HepG2 (cell line): Measurements from ENCODE around the gene CYP2S1. TPM values are rescaled to one million over a fixed set of nuclear protein-coding genes. Genes with fewer than 3 reads are reported as not detected.
A peak's percentile ranks its signal among the peaks of the same experiment; 100 is the strongest.

ENCODE experiments used
- ATAC-seq: fragments of 200-7000 bp; cut with Tn5 transposase; 3 replicates; pipeline ENCODE4 v1.9.1; 2020; ENCODE audit warnings: mild to moderate bottlenecking, moderate library complexity
- BruUV-seq: library from RNA; stranded (reverse); fragments of 400-500 nt; replicated peaks from 2 replicates; lab custom pipeline; 2021; lab: Mats Ljungman, UMichigan
- CTCF ChIA-PET: fragments of 300-600 bp; formaldehyde crosslinking; extraction: SDS; loops from one replicate; lab custom pipeline; 2021; ENCODE audit warnings: low total read pairs, inconsistent platforms, low intra/inter-chr PET ratio; lab: Yijun Ruan, JAX
- POLR2A ChIA-PET: fragments of 350-600 bp; sonication (Branson Sonifier 250); formaldehyde crosslinking; loops from one replicate; lab custom pipeline; 2020; ENCODE audit warnings: antibody characterized with exemption, inconsistent platforms; lab: Yijun Ruan, JAX
- DNase-seq: peaks from one replicate; pipeline ENCODE4 v3.0.0-alpha.2; 2015; ENCODE audit warnings: low spot score
- FAIRE-seq: peaks from 3 replicates; lab custom pipeline; 2011; peaks lifted over from hg19 to GRCh38; lab: Jason Lieb, UNC
- H2AFZ ChIP-seq: one replicate; pipeline ENCODE4 v1.6.1; 2011; ENCODE audit warnings: low read length, inconsistent platforms
- H3K27ac ChIP-seq: fragments of 300-600 bp; 3 replicates; pipeline ENCODE4 v1.8.0; 2011; ENCODE audit warnings: mixed run types, mild to moderate bottlenecking, mixed read lengths, low read length, inconsistent platforms; ENCODE audit not compliant: insufficient read depth; ENCODE audit errors: extremely low read length
- H3K27me3 ChIP-seq, 2 experiments: fragments of 200-600 bp in 1 of 2; 2 replicates in 1 of 2; 3 replicates in 1 of 2; pipeline versions ENCODE4 v1.6.0 to v1.8.0; 2011; ENCODE audit warnings: low read length in 2 of 2, mild to moderate bottlenecking in 2 of 2, moderate library complexity in 2 of 2, inconsistent platforms in 1 of 2; ENCODE audit not compliant: insufficient read depth in 2 of 2, control insufficient read depth in 1 of 2
- H3K36me3 ChIP-seq, 2 experiments: fragments of 200-600 bp in 1 of 2; replicated peaks in 1 of 2; 2 replicates in 1 of 2; 3 replicates in 1 of 2; pipeline versions ENCODE4 v1.5.1 to v1.8.0; 2011; ENCODE audit warnings: low read length in 2 of 2, inconsistent platforms in 1 of 2; ENCODE audit not compliant: insufficient read depth in 2 of 2, control insufficient read depth in 1 of 2
- H3K4me1 ChIP-seq: 2 replicates; pipeline ENCODE4 v1.5.1; 2012; ENCODE audit warnings: low read length, inconsistent platforms; ENCODE audit not compliant: insufficient read depth
- H3K4me2 ChIP-seq: 2 replicates; pipeline ENCODE4 v1.6.0; 2011; ENCODE audit warnings: low read depth, low read length, inconsistent platforms
- H3K4me3 ChIP-seq, 3 experiments: fragments of 200-600 bp in 1 of 3; sonication (generic), shearing (Covaris generic) in 1 of 3; replicated peaks in 1 of 3; 2 replicates each; pipeline ENCODE4 v1.5.1; 2011 to 2016; ENCODE audit warnings: low read length in 3 of 3, inconsistent platforms in 2 of 3, low read depth in 2 of 3, mild to moderate bottlenecking in 2 of 3, control low read depth in 1 of 3, mixed read lengths in 1 of 3; ENCODE audit not compliant: insufficient read depth in 1 of 3
- H3K79me2 ChIP-seq: one replicate; pipeline ENCODE4 v1.6.1; 2011; ENCODE audit warnings: low read length, inconsistent platforms; ENCODE audit not compliant: insufficient read depth
- H3K9ac ChIP-seq: 2 replicates; pipeline ENCODE4 v1.6.0; 2011; ENCODE audit warnings: mild to moderate bottlenecking, low read depth, low read length, inconsistent platforms; ENCODE audit not compliant: insufficient read depth
- H3K9me3 ChIP-seq: 2 replicates; pipeline ENCODE4 v1.5.1; 2012; ENCODE audit warnings: mild to moderate bottlenecking, low read length
- H4K20me1 ChIP-seq: 2 replicates; pipeline ENCODE4 v1.6.0; 2011; ENCODE audit warnings: inconsistent platforms, mild to moderate bottlenecking, low read length, moderate library complexity; ENCODE audit not compliant: insufficient read depth
- KDM5B ChIP-seq: sonication (generic); formaldehyde crosslinking; IDR thresholded peaks from 2 replicates; pipeline ENCODE4 v1.4.0; 2020; ENCODE audit warnings: missing genetic modification reagents, mild to moderate bottlenecking, borderline replicate concordance
- ZNF644 ChIP-seq: IDR thresholded peaks from 2 replicates; pipeline ENCODE4 v1.6.1; 2016; ENCODE audit warnings: low read depth
- ZNF737 ChIP-seq: sonication (generic); formaldehyde crosslinking; IDR thresholded peaks from 2 replicates; pipeline ENCODE4 v1.5.0; 2020; ENCODE audit warnings: missing genetic modification reagents, mild to moderate bottlenecking, borderline replicate concordance
- WGBS: methylation state at CpG from one replicate; pipeline ENCODE4 v1.1.6; 2017; ENCODE audit warnings: low lambda C conversion rate; 5-methylcytosine and 5-hydroxymethylcytosine counted together
- in situ Hi-C: cut with HindIII; loops from 2 replicates; pipeline ENCODE4 v1.10.0; 2017; ENCODE audit warnings: low pct_unique_long_range_greater_than_20kb; ENCODE audit not compliant: extremely low pct_ligation_motif_present
- intact Hi-C: fragments of 100-400 bp; cut with micrococcal nuclease; formaldehyde crosslinking; loops from one replicate; pipeline ENCODE4 v1.10.0; 2022; ENCODE audit not compliant: unreplicated experiment
- polyA plus RNA-seq, 8 experiments: library from polyadenylated mRNA; depleted of rRNA in 3 of 8; stranded (reverse) in 7 of 8; unstranded in 1 of 8; fragments of >200 nt; fragmentation: Illumina TruSeq in 4 of 8; extraction: Trizol in 4 of 8; gene quantifications; 2 replicates each; pipeline versions ENCODE4 v1.2.1 to v1.2.3, GENCODE V29; 2011 to 2016; ENCODE audit warnings: low read depth in 4 of 8, missing spikeins in 1 of 8, mixed read lengths in 1 of 8; ENCODE audit not compliant: insufficient read depth in 1 of 8
- total RNA-seq, 5 experiments: library from RNA; depleted of rRNA; stranded (reverse); fragments of >200 nt; fragmentation: Illumina TruSeq; extraction: Trizol; gene quantifications; 2 replicates each; pipeline ENCODE4 v1.2.3, GENCODE V29; 2016; ENCODE audit warnings: low read depth in 1 of 5
- TF ChIP-seq, protein P1 (sequence below): IDR thresholded peaks from 2 replicates; pipeline ENCODE4 v1.6.1; 2018; ENCODE audit warnings: missing genetic modification reagents, mild to moderate bottlenecking, missing compliant biosample characterization
- TF ChIP-seq, protein P2 (sequence below): sonication (generic); formaldehyde crosslinking; IDR thresholded peaks from 2 replicates; pipeline ENCODE4 v1.4.0; 2020; ENCODE audit warnings: missing genetic modification reagents
- TF ChIP-seq, protein P3 (sequence below): sonication (generic); formaldehyde crosslinking; IDR thresholded peaks from 2 replicates; pipeline ENCODE4 v1.8.1; 2023; ENCODE audit warnings: mild to moderate bottlenecking, moderate library complexity, missing genetic modification reagents

The CYP2S1 gene
- total and polyA plus RNA-seq, 2 of the 13 experiments (the other 11 are each of a cell fraction or from before 2014, with no cell fraction given) = 0.09 to 2.1 TPM

GRCh38 chr19:41248895-41249294 lies 55.9 kb downstream of the CYP2S1 start:
- Histone ChIP-seq H3K79me2 (no peaks in the 10 kb centered on the region), H3K27me3 (no peaks in the 10 kb centered on the region), H3K27ac (no peak overlapping the region), H3K4me1 (no peaks in the 10 kb centered on the region), H3K36me3 (no peaks in the 10 kb centered on the region), H4K20me1 (no peaks in the 10 kb centered on the region), H2AFZ (no peak overlapping the region), H3K9ac (no peak overlapping the region), H3K4me3 (no peak overlapping the region), H3K9me3 (no peaks in the 10 kb centered on the region), H3K4me2 (no peak overlapping the region)
- ChIA-PET CTCF (no interaction called here), POLR2A (interaction anchor here (1.1 to 1.8 kb wide), 2 partner anchors 15 to 23 kb away, joined by 4 to 7 read pairs; partner anchors contain the start of gene HNRNPUL1)
- ATAC-seq = peak; percentile 69
- no peak for DNase-seq
- 92% methylated on average over 4 of the region's 4 CpGs for WGBS
- no peak for TF ChIP-seq ZNF737
- no peak for TF ChIP-seq ZNF644 (CRISPR knock-in tag)
- TF ChIP-seq, protein P1, sequence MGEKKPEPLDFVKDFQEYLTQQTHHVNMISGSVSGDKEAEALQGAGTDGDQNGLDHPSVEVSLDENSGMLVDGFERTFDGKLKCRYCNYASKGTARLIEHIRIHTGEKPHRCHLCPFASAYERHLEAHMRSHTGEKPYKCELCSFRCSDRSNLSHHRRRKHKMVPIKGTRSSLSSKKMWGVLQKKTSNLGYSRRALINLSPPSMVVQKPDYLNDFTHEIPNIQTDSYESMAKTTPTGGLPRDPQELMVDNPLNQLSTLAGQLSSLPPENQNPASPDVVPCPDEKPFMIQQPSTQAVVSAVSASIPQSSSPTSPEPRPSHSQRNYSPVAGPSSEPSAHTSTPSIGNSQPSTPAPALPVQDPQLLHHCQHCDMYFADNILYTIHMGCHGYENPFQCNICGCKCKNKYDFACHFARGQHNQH (CRISPR knock-in tag) = no peak
- TF ChIP-seq, protein P2, sequence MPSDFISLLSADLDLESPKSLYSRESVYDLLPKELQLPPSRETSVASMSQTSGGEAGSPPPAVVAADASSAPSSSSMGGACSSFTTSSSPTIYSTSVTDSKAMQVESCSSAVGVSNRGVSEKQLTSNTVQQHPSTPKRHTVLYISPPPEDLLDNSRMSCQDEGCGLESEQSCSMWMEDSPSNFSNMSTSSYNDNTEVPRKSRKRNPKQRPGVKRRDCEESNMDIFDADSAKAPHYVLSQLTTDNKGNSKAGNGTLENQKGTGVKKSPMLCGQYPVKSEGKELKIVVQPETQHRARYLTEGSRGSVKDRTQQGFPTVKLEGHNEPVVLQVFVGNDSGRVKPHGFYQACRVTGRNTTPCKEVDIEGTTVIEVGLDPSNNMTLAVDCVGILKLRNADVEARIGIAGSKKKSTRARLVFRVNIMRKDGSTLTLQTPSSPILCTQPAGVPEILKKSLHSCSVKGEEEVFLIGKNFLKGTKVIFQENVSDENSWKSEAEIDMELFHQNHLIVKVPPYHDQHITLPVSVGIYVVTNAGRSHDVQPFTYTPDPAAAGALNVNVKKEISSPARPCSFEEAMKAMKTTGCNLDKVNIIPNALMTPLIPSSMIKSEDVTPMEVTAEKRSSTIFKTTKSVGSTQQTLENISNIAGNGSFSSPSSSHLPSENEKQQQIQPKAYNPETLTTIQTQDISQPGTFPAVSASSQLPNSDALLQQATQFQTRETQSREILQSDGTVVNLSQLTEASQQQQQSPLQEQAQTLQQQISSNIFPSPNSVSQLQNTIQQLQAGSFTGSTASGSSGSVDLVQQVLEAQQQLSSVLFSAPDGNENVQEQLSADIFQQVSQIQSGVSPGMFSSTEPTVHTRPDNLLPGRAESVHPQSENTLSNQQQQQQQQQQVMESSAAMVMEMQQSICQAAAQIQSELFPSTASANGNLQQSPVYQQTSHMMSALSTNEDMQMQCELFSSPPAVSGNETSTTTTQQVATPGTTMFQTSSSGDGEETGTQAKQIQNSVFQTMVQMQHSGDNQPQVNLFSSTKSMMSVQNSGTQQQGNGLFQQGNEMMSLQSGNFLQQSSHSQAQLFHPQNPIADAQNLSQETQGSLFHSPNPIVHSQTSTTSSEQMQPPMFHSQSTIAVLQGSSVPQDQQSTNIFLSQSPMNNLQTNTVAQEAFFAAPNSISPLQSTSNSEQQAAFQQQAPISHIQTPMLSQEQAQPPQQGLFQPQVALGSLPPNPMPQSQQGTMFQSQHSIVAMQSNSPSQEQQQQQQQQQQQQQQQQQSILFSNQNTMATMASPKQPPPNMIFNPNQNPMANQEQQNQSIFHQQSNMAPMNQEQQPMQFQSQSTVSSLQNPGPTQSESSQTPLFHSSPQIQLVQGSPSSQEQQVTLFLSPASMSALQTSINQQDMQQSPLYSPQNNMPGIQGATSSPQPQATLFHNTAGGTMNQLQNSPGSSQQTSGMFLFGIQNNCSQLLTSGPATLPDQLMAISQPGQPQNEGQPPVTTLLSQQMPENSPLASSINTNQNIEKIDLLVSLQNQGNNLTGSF (CRISPR knock-in tag) = no peak
- no peak for TF ChIP-seq KDM5B
- TF ChIP-seq, protein P3, sequence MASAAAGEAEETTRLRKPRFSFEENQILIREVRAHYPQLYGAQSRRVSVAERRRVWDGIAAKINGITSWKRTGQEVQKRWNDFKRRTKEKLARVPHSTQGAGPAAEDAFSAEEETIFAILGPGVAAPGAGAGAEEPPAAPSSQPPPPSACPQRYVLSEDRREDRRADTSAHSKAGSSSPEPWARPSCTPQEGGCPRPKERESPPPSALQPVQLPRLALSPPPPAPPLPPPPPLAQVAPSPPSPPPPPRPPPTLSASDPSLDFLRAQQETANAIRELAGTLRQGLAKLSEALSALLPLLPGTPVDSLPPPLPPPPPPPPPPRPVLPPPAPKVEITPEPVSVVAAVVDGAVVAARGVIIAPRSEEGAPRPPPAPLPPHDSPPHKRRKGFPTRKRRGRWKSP (CRISPR knock-in tag) = no peak
- in situ Hi-C loops (no loop called here), intact Hi-C loops (no loop called here)
- BruUV-seq = no TSS peak
- FAIRE-seq = no peak
